ENCODE data around the gene OOSP2.
"Not testable (repeated sequence)": the region's sequence is repeated elsewhere in the genome, so short reads cannot be mapped to it uniquely, and the experiment has no call there.

OOSP2 gene, protein sequence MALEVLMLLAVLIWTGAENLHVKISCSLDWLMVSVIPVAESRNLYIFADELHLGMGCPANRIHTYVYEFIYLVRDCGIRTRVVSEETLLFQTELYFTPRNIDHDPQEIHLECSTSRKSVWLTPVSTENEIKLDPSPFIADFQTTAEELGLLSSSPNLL

GRCh38 chr11:60040109-60040508, at the start of gene OOSP2:
OOSP2 (plus strand) TSS chr11:60040409; CDS start chr11:60040460, 51 bp downstream.
- no peak for DNase-seq

DNA sequence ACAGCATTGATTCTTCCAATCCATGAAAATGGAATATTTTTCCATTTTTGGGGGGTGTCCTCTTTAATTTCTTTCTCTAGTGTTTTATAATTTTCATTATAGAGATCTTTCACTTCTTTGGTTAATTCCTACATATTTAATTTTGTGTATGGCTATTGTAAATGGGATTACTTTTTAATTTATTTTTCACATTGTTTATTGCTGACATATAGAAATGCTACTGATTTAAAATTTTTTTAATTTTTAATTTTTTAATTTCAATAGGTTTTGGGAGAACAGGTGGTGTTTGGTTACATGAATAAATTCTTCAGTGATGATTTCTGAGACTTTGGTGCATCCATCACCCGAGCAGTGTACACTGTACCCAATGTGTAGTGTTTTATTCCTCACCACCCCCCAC, 49.8 kb upstream of the OOSP2 start:
- no peak for DNase-seq

DNA sequence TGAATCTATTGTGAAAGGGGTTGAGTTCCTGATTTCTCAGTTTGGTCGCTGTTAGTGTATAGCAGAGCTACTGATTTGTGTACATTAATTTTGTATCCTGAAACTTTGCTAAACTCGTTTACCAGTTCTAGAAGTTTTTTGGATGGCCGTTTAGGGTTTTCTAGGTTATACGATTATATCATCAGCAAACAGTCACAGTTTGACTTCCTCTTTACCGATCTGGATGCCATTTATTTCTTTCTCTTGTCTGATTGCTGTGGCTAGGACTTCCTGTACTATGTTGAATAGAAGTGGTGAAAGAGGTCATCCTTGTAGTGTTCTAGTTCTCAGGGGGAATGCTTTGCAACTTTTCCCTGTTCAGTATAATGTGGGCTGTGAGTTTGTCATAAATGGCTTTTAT, 47.8 kb upstream of the OOSP2 start:
- no peak for DNase-seq

GRCh38 chr11:59997800-59998199, 42.4 kb upstream of the OOSP2 start:
- no peak for DNase-seq

DNA sequence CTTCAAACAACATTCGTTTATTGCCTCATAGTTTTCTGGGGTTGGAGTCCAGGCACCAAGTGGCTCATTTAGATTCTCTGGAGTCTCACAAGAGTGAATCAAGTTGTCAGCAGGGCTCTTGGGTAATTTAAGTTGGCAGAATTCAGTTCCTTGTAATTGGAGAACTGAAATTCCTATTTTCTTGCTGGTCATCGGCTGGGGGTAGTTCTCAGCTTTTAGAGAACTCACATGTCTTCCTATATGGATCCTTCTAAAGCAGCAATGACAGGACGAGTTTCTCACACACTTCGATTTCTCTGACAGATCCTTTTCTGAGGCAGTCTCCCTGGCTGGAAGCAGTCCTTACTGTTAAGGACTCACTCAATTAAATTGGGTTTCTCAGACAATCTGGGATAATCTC, 40.5 kb upstream of the OOSP2 start:
- DNase-seq, result no peak

DNA sequence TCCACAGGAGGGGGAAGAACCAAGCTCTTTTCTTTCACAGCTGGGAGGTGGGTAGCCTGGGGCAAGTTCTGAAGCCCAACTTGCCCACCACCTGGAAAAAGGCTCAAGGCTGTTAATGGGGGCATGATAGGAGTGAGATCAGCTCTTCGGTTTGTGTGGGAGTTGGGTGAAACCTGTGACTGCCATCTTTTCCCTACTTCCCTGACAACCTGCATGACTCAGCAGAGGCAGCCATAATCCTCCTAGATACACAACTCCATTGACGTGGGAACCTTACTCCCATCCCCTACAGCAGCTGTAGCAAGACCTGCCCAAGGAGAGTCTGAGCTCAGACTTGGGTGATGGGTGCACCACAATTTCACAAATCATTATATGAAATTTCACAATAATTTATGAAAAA, 36.5 kb upstream of the OOSP2 start:
- no peak for DNase-seq

GRCh38 chr11:60005360-60005759, 34.8 kb upstream of the OOSP2 start:
- no peak for DNase-seq

GRCh38 chr11:60016881-60017280, 23.3 kb upstream of the OOSP2 start, which contains the start of gene OOSP4B:
OOSP4B (plus strand) TSS chr11:60017181.
- DNase-seq, result no peak

- DNase-seq, result no peak
Measured at GRCh38 chr11:60018058-60018457, 22.2 kb upstream of the OOSP2 start.

DNA sequence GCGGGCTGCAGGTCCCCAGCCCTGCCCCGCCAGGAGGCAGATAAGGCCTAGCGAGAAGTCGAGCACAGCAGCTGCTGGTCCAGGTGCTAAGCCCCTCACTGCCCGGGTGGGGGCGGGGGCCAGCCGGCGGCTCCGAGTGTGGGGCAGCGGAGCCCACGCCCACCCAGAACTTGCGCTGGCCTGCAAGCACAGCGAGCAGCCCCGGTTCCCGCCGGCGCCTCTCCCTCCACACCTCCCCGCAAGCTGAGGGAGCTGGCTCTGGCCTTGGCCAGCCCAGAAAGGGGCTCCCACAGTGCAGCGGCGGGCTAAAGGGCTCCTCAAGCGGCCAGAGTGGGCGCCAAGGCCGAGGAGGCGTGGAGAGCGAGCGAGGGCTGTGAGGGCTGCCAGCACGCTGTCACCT, 19.8 kb upstream of the OOSP2 start:
- DNase-seq, result not testable (repeated sequence)

DNA sequence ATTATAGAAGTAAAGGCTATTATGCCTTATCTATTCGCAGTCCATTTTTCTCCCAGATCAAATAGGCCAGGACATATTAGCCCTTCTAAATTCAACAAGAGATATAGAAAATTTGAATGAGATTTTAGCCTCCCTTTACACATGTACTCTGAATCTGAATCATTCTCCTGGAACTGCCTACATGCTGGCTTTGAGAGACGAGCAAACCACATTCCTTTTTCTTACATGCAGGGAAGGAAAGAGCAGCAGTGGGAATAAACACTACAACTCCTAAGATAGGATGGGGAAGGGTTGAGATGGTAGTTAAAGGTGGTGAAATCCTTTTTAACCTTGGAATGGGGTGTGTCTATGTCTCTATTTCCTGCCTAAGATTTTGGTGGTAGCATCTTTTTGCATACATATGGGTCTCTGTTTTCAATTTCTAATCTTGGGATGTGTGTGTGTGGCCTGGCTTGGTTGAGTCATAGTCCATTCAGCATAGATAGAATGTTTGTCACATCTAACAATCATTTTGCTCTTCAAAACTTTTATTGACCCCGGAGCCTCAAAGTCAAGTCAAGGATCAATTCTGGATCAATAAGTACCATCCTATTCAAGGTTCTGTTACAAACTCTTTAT, 11.1 kb upstream of the OOSP2 start:
- no peak for DNase-seq

GRCh38 chr11:60050422-60050821, 10.2 kb downstream of the OOSP2 start:
- DNase-seq, result not testable (repeated sequence)

- DNase-seq, result not testable (repeated sequence)
Measured at GRCh38 chr11:60050839-60051238, 10.6 kb downstream of the OOSP2 start.

DNA sequence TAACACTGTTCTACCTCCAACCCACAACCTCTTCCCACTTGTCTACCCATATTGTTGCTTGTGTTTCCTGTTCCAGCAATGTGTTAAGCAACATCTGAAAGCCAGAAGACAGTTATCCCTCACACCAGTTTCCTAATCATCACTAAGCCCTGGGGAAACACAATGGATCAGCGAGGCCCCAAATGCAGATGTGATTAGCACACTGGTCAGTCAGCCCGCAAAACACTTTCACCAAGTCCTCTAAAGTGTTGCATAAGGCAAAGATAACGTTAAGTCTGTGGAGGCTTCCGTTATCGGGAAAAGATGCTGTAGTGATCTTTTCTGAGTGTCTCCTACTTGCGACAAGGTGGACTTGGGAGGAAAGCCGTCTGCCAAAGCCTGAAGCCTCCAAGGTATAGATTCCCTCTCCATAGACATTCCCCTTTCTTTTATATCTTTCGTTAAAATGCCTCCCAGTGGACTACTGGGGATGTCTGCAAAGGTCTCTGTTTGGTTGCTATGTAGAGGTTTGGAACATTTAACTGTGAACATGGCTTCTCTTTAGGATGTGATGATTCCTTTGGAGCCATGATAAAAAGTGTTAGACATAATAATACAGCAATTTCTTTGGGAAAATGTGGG, 16.2 kb downstream of the OOSP2 start, which contains the start of gene MS4A3:
Gene MS4A3 (plus strand): TSS at position 317 of the 621 bp plus-strand sequence. CDS start 4,496 bp downstream, outside the sequence.
- no peak for DNase-seq

- no peak for DNase-seq
Measured at GRCh38 chr11:60059052-60059451, 18.8 kb downstream of the OOSP2 start.

DNA sequence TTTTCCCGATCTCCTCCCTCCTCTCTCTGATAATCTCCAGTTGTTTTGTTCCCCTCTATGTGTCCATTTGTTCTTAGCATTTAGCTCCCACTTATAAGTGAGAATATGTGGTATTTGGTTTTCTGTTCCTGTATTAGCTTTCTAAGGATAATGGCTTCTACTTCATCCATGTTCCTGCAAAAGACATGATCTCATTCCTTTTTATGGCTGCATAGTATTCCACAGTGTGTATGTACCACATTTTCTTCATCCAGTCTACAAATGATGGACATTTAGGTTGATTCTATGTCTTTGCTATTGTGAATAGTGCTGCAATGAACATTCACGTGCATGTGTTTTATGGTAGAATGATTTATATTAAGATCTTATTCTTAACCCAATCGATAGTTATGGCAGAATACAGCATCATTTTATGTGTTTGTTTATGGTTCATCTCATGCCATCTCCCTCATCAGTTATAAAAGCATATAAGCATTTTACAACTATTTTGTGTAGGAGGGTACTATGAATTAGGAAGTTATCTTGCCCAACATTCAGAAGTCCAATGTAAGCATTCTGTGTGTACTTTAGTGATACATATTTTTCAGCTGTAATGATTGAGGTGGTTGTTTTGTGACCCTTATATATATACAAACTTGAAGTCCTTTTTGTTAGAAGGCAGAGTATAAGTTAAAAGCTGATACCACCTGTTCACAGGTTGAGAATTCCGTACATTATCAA, 19.5 kb downstream of the OOSP2 start:
- DNase-seq, result no peak

DNA sequence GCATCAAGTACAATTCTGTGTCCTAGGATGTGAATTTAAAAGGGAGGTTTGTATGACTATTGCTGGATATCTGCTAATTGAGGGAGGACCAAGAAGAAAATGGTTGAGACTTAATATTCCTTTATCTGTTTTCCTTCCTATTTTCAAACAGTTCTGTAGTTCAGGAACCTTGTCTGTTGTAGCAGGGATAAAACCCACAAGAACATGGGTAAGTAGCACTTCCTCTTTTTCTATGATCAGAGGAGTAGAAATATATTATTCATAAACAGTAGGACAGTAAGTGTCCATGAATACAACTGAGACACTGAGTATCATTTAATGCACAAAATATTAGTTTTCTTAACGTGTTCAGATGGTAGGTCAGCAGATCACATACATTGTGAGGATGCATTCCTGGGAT, 23.9 kb downstream of the OOSP2 start:
- no peak for DNase-seq

- no peak for DNase-seq
Measured at GRCh38 chr11:60065801-60066200, 25.6 kb downstream of the OOSP2 start.

DNA sequence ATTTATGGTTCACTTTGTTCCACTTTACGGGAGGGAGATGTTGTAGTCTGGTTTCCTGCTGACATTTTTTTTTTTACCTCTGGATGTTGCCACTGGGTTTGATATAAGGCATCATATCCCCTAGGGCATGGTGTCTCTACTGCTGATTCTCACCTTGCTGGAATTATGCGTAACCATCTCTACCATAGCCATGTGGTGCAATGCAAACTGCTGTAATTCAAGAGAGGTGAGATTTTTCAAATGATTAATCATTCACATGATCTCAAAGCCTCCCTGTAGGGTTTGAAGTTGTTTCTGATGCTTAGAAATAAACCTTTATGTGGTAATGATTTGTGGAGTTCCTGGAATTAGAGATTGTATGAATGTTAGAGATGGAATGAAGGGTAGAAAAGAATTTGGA, 29.2 kb downstream of the OOSP2 start:
- DNase-seq, result no peak

DNA sequence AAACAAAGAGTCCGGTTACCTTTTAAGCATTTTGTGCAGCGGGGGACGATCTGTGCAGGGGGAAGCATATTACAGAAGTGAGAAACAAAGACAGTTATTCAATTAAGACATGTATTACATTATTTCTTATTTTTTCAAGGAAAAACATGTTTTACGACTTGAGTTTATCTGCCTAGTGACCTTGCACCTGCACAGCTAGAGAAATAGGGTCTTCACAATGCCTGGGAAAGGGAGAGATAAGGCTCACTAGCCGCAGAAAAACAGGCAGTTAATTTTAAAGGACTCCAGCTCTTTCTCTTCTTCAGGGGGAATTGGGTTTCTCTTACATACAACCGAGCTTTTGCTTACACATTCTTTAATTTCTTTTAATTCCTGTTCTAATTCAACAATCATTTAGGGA, 31.4 kb downstream of the OOSP2 start:
- DNase-seq, result not testable (repeated sequence)

GRCh38 chr11:60077216-60077817, 37.1 kb downstream of the OOSP2 start:
- no peak for DNase-seq

DNA sequence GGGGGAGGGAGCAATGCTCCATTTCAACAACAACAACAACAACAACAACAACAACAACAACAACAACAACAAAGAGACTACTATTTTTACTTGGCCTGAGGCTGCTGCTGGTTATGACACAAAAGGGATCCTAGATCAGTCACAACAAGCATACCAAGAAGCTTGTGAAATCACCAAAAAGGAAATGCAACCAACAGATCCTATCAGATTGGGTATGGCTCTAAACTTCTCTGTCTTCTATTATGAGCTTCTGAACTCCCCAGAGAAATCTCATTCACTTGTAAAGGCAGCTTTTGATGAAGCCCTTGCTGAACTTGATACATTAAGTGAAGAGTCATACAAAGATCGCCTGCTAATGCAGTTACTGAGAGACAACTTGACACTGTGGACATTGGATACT, 37.8 kb downstream of the OOSP2 start:
- DNase-seq, result no peak

DNA sequence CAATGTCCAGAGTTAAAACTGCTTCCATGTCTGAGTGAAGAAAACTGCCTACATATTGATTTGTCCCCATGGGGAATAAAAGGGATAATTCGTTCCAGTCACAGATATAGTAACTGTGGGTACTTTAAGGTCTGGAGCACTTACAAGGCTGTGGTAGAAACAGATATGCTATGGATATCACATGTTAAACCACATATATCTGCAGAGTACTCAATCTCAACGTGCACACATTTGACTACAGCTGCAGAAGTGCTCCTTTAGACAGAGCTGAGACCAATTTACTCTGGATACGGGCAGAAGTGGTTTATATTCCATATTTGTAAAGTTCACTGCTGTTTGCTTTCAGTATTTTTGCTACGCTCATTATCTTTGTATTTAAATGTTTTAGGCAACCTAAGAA, 38.5 kb downstream of the OOSP2 start:
- DNase-seq, result no peak

Measured in NCI-H446 (cell line).